ENCODE results near the gene MAST4. TPM values are rescaled to one million over a fixed set of nuclear protein-coding genes. Genes with fewer than 3 reads are reported as not detected.
A peak's percentile ranks its signal among the peaks of the same experiment; 100 is the strongest.
"Not testable (repeated sequence)": the region's sequence is repeated elsewhere in the genome, so short reads cannot be mapped to it uniquely, and the experiment has no call there.

Gene MAST4
- total and polyA plus RNA-seq, 2 donors = 17.0 to 18.8 TPM

DNA sequence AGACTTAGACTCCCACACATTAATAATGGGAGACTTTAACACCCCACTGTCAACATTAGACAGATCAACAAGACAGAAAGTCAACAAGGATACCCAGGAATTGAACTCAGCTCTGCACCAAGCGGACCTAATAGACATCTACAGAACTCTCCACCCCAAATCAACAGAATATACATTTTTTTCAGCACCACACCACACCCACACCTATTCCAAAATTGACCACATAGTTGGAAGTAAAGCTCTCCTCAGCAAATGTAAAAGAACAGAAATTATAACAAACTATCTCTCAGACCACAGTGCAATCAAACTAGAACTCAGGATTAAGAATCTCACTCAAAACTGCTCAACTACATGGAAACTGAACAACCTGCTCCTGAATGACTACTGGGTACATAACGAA lies 156.5 kb downstream of the MAST4 start:
- not testable (repeated sequence) for H3K27me3 ChIP-seq (ENCODE audit: control insufficient read depth in 2 of 2, insufficient read depth in 1 of 2, low read length in 1 of 2); DNase-seq (ENCODE audit: low read depth in 6 of 9, low spot score in 9 of 9); H3K4me3 ChIP-seq (ENCODE audit: low read length in 2 of 2); H3K27ac ChIP-seq (ENCODE audit: low read depth in 1 of 2, low read length in 1 of 2); H3K4me1 ChIP-seq (ENCODE audit: control insufficient read depth in 2 of 2, insufficient read depth in 2 of 2, low read length in 2 of 2); H3K36me3 ChIP-seq (ENCODE audit: control insufficient read depth in 2 of 2, insufficient read depth in 2 of 2, low read length in 1 of 2); H3K9me3 ChIP-seq (ENCODE audit: control insufficient read depth in 2 of 2, insufficient read depth in 1 of 2, low read length in 1 of 2)
- WGBS = 57% methylated on average over 1 of the region's 2 CpGs

DNA sequence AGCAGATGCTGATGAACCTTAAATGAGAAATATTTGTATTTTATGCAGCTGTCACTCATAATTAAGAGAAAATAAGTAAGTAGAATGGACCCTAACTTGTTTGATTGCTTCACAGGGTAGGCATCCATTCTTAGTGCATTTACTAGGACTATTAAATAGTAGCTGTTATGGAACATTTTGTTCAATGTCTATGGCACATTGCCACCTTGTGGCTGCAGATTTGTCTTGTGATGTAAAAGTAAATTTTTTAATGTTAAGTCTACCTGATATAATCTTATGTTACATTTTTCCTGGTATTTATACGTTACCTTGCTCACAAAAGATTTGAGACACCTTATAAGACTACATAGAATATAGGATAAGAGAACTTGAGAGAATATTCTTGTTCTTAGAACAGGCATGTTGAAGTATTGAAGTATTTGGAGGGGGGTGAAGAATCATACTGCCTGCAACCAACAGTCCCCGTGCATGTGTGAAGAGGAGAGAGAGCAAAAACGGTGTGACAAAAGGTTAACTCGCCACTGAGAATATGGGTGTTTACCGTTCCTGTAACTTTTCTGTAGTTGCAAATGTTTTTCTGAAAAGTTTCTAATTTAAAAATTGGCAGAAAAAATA lies 161.1 kb downstream of the MAST4 start:
- 72% methylated on average over 5 of the region's 5 CpGs for WGBS
- no peaks in the 10 kb centered on the region for H3K27me3 ChIP-seq (ENCODE audit: control insufficient read depth in 2 of 2, insufficient read depth in 1 of 2, low read length in 1 of 2)
- peak in 8 of 9 donors; percentile 10 to 57 (median 17) for DNase-seq (ENCODE audit: low read depth in 6 of 9, low spot score in 9 of 9)

GRCh38 chr5:66757834-66758371 lies 161.7 kb downstream of the MAST4 start:
- no peak for DNase-seq (ENCODE audit: low read depth in 6 of 9, low spot score in 9 of 9)
- H3K27ac ChIP-seq (ENCODE audit: low read depth in 1 of 2, low read length in 1 of 2) = no peak overlapping the region
- H3K4me3 ChIP-seq (ENCODE audit: low read length in 2 of 2) = no peak overlapping the region
- H3K4me1 ChIP-seq (ENCODE audit: control insufficient read depth in 2 of 2, insufficient read depth in 2 of 2, low read length in 2 of 2) = no peaks in the 10 kb centered on the region
- H3K9me3 ChIP-seq (ENCODE audit: control insufficient read depth in 2 of 2, insufficient read depth in 1 of 2, low read length in 1 of 2) = no peaks in the 10 kb centered on the region
- H3K27me3 ChIP-seq (ENCODE audit: control insufficient read depth in 2 of 2, insufficient read depth in 1 of 2, low read length in 1 of 2) = no peaks in the 10 kb centered on the region
- WGBS = 90% methylated on average over 3 of the region's 3 CpGs
- H3K36me3 ChIP-seq (ENCODE audit: control insufficient read depth in 2 of 2, insufficient read depth in 2 of 2, low read length in 1 of 2) = no peaks in the 10 kb centered on the region

More for the DNA sequence above, 161.1 kb downstream of the MAST4 start:
- no peaks in the 10 kb centered on the region for H3K36me3 ChIP-seq (ENCODE audit: control insufficient read depth in 2 of 2, insufficient read depth in 2 of 2, low read length in 1 of 2)
- no peak overlapping the region for H3K27ac ChIP-seq (ENCODE audit: low read depth in 1 of 2, low read length in 1 of 2)
- H3K4me3 ChIP-seq (ENCODE audit: low read length in 2 of 2) = no peak overlapping the region
- no peaks in the 10 kb centered on the region for H3K9me3 ChIP-seq (ENCODE audit: control insufficient read depth in 2 of 2, insufficient read depth in 1 of 2, low read length in 1 of 2)
- H3K4me1 ChIP-seq (ENCODE audit: control insufficient read depth in 2 of 2, insufficient read depth in 2 of 2, low read length in 2 of 2) = no peaks in the 10 kb centered on the region

- WGBS = 96% methylated on average over 9 of the region's 9 CpGs
- Histone ChIP-seq H3K27me3 (ENCODE audit: control insufficient read depth in 2 of 2, insufficient read depth in 1 of 2, low read length in 1 of 2) (no peaks in the 10 kb centered on the region), H3K4me3 (ENCODE audit: low read length in 2 of 2) (no peak overlapping the region), H3K36me3 (ENCODE audit: control insufficient read depth in 2 of 2, insufficient read depth in 2 of 2, low read length in 1 of 2) (no peaks in the 10 kb centered on the region), H3K4me1 (ENCODE audit: control insufficient read depth in 2 of 2, insufficient read depth in 2 of 2, low read length in 2 of 2) (no peaks in the 10 kb centered on the region), H3K27ac (ENCODE audit: low read depth in 1 of 2, low read length in 1 of 2) (no peak overlapping the region), H3K9me3 (ENCODE audit: control insufficient read depth in 2 of 2, insufficient read depth in 1 of 2, low read length in 1 of 2) (no peaks in the 10 kb centered on the region)
- DNase-seq (ENCODE audit: low read depth in 6 of 9, low spot score in 9 of 9) = no peak
Measured at GRCh38 chr5:66769030-66769733, 173.0 kb downstream of the MAST4 start.

- no peak overlapping the region for H3K4me3 ChIP-seq (ENCODE audit: low read length in 2 of 2)
- no peaks in the 10 kb centered on the region for H3K9me3 ChIP-seq (ENCODE audit: control insufficient read depth in 2 of 2, insufficient read depth in 1 of 2, low read length in 1 of 2)
- 88% methylated on average over 8 of the region's 8 CpGs for WGBS
- H3K27ac ChIP-seq (ENCODE audit: low read depth in 1 of 2, low read length in 1 of 2) = no peak overlapping the region
- H3K36me3 ChIP-seq (ENCODE audit: control insufficient read depth in 2 of 2, insufficient read depth in 2 of 2, low read length in 1 of 2) = no peaks in the 10 kb centered on the region
- no peaks in the 10 kb centered on the region for H3K4me1 ChIP-seq (ENCODE audit: control insufficient read depth in 2 of 2, insufficient read depth in 2 of 2, low read length in 2 of 2)
- DNase-seq (ENCODE audit: low read depth in 6 of 9, low spot score in 9 of 9) = peak in 3 of 9 donors; percentile 8 to 30 (median 12)
- H3K27me3 ChIP-seq (ENCODE audit: control insufficient read depth in 2 of 2, insufficient read depth in 1 of 2, low read length in 1 of 2) = no peaks in the 10 kb centered on the region
Measured at GRCh38 chr5:66769839-66770617, 173.8 kb downstream of the MAST4 start.

GRCh38 chr5:66777868-66778267 lies 181.7 kb downstream of the MAST4 start:
- Histone ChIP-seq H3K9me3 (ENCODE audit: control insufficient read depth in 2 of 2, insufficient read depth in 1 of 2, low read length in 1 of 2) (no peaks in the 10 kb centered on the region), H3K27ac (ENCODE audit: low read depth in 1 of 2, low read length in 1 of 2) (no peak overlapping the region), H3K4me1 (ENCODE audit: control insufficient read depth in 2 of 2, insufficient read depth in 2 of 2, low read length in 2 of 2) (no peaks in the 10 kb centered on the region), H3K4me3 (ENCODE audit: low read length in 2 of 2) (no peak overlapping the region), H3K36me3 (ENCODE audit: control insufficient read depth in 2 of 2, insufficient read depth in 2 of 2, low read length in 1 of 2) (no peaks in the 10 kb centered on the region), H3K27me3 (ENCODE audit: control insufficient read depth in 2 of 2, insufficient read depth in 1 of 2, low read length in 1 of 2) (no peaks in the 10 kb centered on the region)
- no peak for DNase-seq (ENCODE audit: low read depth in 6 of 9, low spot score in 9 of 9)
- WGBS = 98% methylated on average over 3 of the region's 3 CpGs

- Histone ChIP-seq H3K27me3 (ENCODE audit: control insufficient read depth in 2 of 2, insufficient read depth in 1 of 2, low read length in 1 of 2) (no peaks in the 10 kb centered on the region), H3K4me1 (ENCODE audit: control insufficient read depth in 2 of 2, insufficient read depth in 2 of 2, low read length in 2 of 2) (no peaks in the 10 kb centered on the region), H3K4me3 (ENCODE audit: low read length in 2 of 2) (no peak overlapping the region), H3K36me3 (ENCODE audit: control insufficient read depth in 2 of 2, insufficient read depth in 2 of 2, low read length in 1 of 2) (no peaks in the 10 kb centered on the region), H3K9me3 (ENCODE audit: control insufficient read depth in 2 of 2, insufficient read depth in 1 of 2, low read length in 1 of 2) (no peaks in the 10 kb centered on the region), H3K27ac (ENCODE audit: low read depth in 1 of 2, low read length in 1 of 2) (no peak overlapping the region)
- 98% methylated on average over 4 of the region's 4 CpGs for WGBS
- DNase-seq (ENCODE audit: low read depth in 6 of 9, low spot score in 9 of 9) = no peak
Measured at GRCh38 chr5:66779528-66779927, 183.3 kb downstream of the MAST4 start.

DNA sequence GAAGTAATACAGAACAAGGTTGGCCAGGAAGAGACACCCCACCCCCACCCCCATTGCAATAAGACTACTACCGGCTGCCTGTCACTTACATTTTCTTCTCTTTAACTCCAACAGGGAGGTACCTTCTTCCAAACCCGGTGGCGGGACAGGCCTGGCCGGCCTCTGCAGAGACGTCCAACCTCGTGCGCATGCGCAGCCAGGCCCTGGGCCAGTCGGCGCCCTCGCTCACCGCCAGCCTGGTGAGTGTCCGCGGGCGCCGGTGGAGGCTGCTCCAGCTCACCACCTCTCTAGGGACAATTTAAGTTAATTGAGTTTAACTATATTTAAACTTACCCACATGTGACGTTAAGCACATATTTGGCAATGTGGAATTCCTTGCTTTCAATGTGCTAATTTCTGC lies 192.4 kb downstream of the MAST4 start:
- Histone ChIP-seq H3K4me1 (ENCODE audit: control insufficient read depth in 2 of 2, insufficient read depth in 2 of 2, low read length in 2 of 2) (no peaks in the 10 kb centered on the region), H3K4me3 (ENCODE audit: low read length in 2 of 2) (no peak overlapping the region), H3K9me3 (ENCODE audit: control insufficient read depth in 2 of 2, insufficient read depth in 1 of 2, low read length in 1 of 2) (no peaks in the 10 kb centered on the region), H3K27me3 (ENCODE audit: control insufficient read depth in 2 of 2, insufficient read depth in 1 of 2, low read length in 1 of 2) (no peaks in the 10 kb centered on the region), H3K27ac (ENCODE audit: low read depth in 1 of 2, low read length in 1 of 2) (no peak overlapping the region), H3K36me3 (ENCODE audit: control insufficient read depth in 2 of 2, insufficient read depth in 2 of 2, low read length in 1 of 2) (no peaks in the 10 kb centered on the region)
- DNase-seq (ENCODE audit: low read depth in 6 of 9, low spot score in 9 of 9) = no peak
- WGBS = 97% methylated on average over 17 of the region's 17 CpGs

DNA sequence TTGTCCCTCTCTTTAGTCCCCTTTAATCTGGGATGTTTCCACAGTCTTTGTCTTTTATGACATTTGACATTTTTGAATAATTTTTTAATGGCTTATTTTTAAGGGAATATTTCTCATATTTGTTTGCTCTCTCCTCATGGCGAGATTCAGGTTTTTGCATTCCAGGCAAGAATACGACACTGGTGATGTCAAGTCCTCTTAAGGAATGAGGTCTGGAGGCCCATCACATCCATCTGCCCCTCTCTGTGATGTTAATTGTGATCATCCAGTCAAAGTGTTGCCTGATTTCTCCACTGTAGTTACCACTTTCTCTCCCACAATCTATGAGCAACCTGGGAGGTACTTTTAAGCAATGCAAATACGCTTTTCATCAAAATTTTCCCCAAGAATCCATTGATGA lies 193.2 kb downstream of the MAST4 start:
- no peaks in the 10 kb centered on the region for H3K4me1 ChIP-seq (ENCODE audit: control insufficient read depth in 2 of 2, insufficient read depth in 2 of 2, low read length in 2 of 2)
- H3K4me3 ChIP-seq (ENCODE audit: low read length in 2 of 2) = no peak overlapping the region
- H3K36me3 ChIP-seq (ENCODE audit: control insufficient read depth in 2 of 2, insufficient read depth in 2 of 2, low read length in 1 of 2) = no peaks in the 10 kb centered on the region
- WGBS = 99% methylated on average over 3 of the region's 3 CpGs
- H3K9me3 ChIP-seq (ENCODE audit: control insufficient read depth in 2 of 2, insufficient read depth in 1 of 2, low read length in 1 of 2) = no peaks in the 10 kb centered on the region
- no peak overlapping the region for H3K27ac ChIP-seq (ENCODE audit: low read depth in 1 of 2, low read length in 1 of 2)
- H3K27me3 ChIP-seq (ENCODE audit: control insufficient read depth in 2 of 2, insufficient read depth in 1 of 2, low read length in 1 of 2) = no peaks in the 10 kb centered on the region
- no peak for DNase-seq (ENCODE audit: low read depth in 6 of 9, low spot score in 9 of 9)
